HEK293 (cell line): Measurements from ENCODE around the gene SYT2.
A peak's percentile ranks its signal among the peaks of the same experiment; 100 is the strongest.

Source experiments
- CTCF ChIA-PET: fragments of 350-600 bp; formaldehyde crosslinking; extraction: SDS; loops from one replicate; lab custom pipeline; 2021; ENCODE audit warnings: antibody characterized with exemption; lab: Yijun Ruan, JAX
- POLR2A ChIA-PET: fragments of 300-600 bp; formaldehyde crosslinking; extraction: SDS; loops from one replicate; lab custom pipeline; 2020; ENCODE audit warnings: antibody characterized with exemption, inconsistent platforms; lab: Yijun Ruan, JAX
- H3K27ac ChIP-seq: fragments of 200-500 bp; sonication (Bioruptor generic); 2 replicates; pipeline ENCODE4 v1.5.1; 2014; ENCODE audit warnings: low read depth, low read length, control low read depth, inconsistent platforms; ENCODE audit errors: extremely low read depth
- H3K36me3 ChIP-seq, 2 experiments: fragments of 200-500 bp in 1 of 2; sonication (Bioruptor generic) in 1 of 2; 1 replicate in 1 of 2; 2 replicates in 1 of 2; pipeline ENCODE4 v1.5.1; 2014 to 2017; ENCODE audit warnings: inconsistent platforms in 2 of 2, low read length in 2 of 2; ENCODE audit not compliant: control insufficient read depth in 2 of 2, insufficient read depth in 1 of 2
- H3K4me1 ChIP-seq: fragments of 200-500 bp; sonication (Bioruptor generic); 2 replicates; pipeline ENCODE4 v1.5.1; 2014; ENCODE audit warnings: mild to moderate bottlenecking, low read length, inconsistent platforms; ENCODE audit not compliant: control insufficient read depth, insufficient read depth
- H3K4me3 ChIP-seq: 2 replicates; pipeline ENCODE4 v1.5.1; 2011; ENCODE audit warnings: low read depth, mild to moderate bottlenecking, control low read depth, low read length, moderate library complexity
- H3K9me3 ChIP-seq: fragments of 200-500 bp; sonication (Bioruptor generic); 2 replicates; pipeline ENCODE4 v1.5.1; 2014; ENCODE audit warnings: low read depth, low read length, inconsistent platforms; ENCODE audit not compliant: control insufficient read depth, insufficient read depth
- EGR2 ChIP-seq: fragments of 450-650 bp; formaldehyde crosslinking; IDR thresholded peaks from 2 replicates; pipeline ENCODE4 v1.5.1; 2016; ENCODE audit warnings: low read depth, missing biosample characterization, missing genetic modification characterization
- SP2 ChIP-seq: fragments of 450-650 bp; formaldehyde crosslinking; IDR thresholded peaks from 2 replicates; pipeline ENCODE4 v1.5.1; 2016; ENCODE audit warnings: missing biosample characterization, missing genetic modification characterization
- SP7 ChIP-seq: fragments of 450-650 bp; formaldehyde crosslinking; IDR thresholded peaks from 2 replicates; pipeline ENCODE4 v1.5.1; 2016; ENCODE audit warnings: missing biosample characterization, missing genetic modification characterization
- TRIM28 ChIP-seq: IDR thresholded peaks from 2 replicates; pipeline ENCODE4 v1.6.1; 2011; ENCODE audit warnings: low read length, control low read depth, borderline replicate concordance
- WT1 ChIP-seq: fragments of 450-650 bp; formaldehyde crosslinking; IDR thresholded peaks from 2 replicates; pipeline ENCODE4 v1.5.1; 2016; ENCODE audit warnings: missing biosample characterization, missing genetic modification characterization
- ZBTB17 ChIP-seq: fragments of 450-650 bp; formaldehyde crosslinking; IDR thresholded peaks from 2 replicates; pipeline ENCODE4 v1.5.1; 2016; ENCODE audit warnings: missing biosample characterization, missing genetic modification characterization
- ZFHX2 ChIP-seq: fragments of 450-650 bp; formaldehyde crosslinking; conservative IDR thresholded peaks from 2 replicates; pipeline ENCODE4 v1.5.1; 2016; ENCODE audit warnings: missing biosample characterization, missing genetic modification characterization
- ZFP3 ChIP-seq: fragments of 450-650 bp; formaldehyde crosslinking; IDR thresholded peaks from 2 replicates; pipeline ENCODE4 v1.5.1; 2016; ENCODE audit warnings: low read depth, missing biosample characterization, missing genetic modification characterization
- ZNF292 ChIP-seq: fragments of 450-650 bp; formaldehyde crosslinking; IDR thresholded peaks from 2 replicates; pipeline ENCODE4 v1.5.1; 2016; ENCODE audit warnings: low read depth, missing biosample characterization, missing genetic modification characterization, borderline replicate concordance
- ZNF341 ChIP-seq: fragments of 450-650 bp; formaldehyde crosslinking; IDR thresholded peaks from 2 replicates; pipeline ENCODE4; 2016; ENCODE audit warnings: low read depth, missing biosample characterization, missing genetic modification characterization
- ZNF621 ChIP-seq: fragments of 450-650 bp; formaldehyde crosslinking; IDR thresholded peaks from 2 replicates; pipeline ENCODE4 v1.5.1; 2017; ENCODE audit warnings: missing biosample characterization, missing genetic modification characterization
- ZNF660 ChIP-seq: fragments of 450-650 bp; IDR thresholded peaks from 2 replicates; pipeline ENCODE4 v1.5.1; 2018; ENCODE audit warnings: missing biosample characterization, mild to moderate bottlenecking, missing genetic modification characterization
- ZXDB ChIP-seq: fragments of 450-650 bp; formaldehyde crosslinking; IDR thresholded peaks from 2 replicates; pipeline ENCODE4 v1.5.1; 2016; ENCODE audit warnings: missing biosample characterization, missing genetic modification characterization
- TF ChIP-seq, protein P1 (sequence below): fragments of 450-650 bp; formaldehyde crosslinking; IDR thresholded peaks from 2 replicates; pipeline ENCODE4 v1.5.1; 2016; ENCODE audit warnings: missing biosample characterization, missing genetic modification characterization
- TF ChIP-seq, protein P2 (sequence below): fragments of 450-650 bp; formaldehyde crosslinking; IDR thresholded peaks from 2 replicates; pipeline ENCODE4 v1.5.1; 2016; ENCODE audit warnings: missing biosample characterization, missing genetic modification characterization
- TF ChIP-seq, protein P3 (sequence below): fragments of 450-650 bp; formaldehyde crosslinking; IDR thresholded peaks from 2 replicates; pipeline ENCODE4 v1.5.1; 2016; ENCODE audit warnings: missing biosample characterization, missing genetic modification characterization

SYT2 gene

DNA sequence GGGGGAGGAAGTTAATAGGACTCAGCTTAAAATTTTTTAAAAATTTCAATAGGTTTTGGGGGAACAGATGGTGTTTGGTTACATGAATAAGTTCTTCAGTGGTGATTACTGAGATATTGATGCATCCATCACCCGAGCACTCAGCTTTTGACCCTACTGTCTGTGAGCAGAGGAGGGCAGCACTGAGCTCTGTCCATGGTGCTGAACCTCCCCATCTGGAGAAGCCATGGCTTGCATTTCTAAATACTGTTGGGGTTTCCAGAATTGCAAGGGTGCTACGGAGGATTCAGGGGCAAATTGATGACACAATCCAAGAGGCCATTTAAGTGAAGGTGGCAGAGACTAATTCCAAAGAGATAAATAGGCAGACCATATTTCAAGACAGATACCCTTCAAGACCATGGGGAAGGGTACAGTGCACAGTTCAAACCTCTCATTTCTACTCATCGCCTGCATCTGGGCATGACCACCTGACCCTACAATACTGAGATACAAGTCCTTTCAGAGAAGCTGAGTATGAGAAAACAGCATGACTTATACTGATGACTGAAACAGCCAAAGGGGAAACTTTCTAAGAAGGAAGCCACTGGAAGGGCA is 17.2 kb downstream of the SYT2 start:
- POLR2A ChIA-PET: no interaction called here
- no peaks in the 10 kb centered on the region for H3K36me3 ChIP-seq
- TF ChIP-seq SP2 (no peak), TRIM28 (0 out of 2 replicates have a peak, but pooled peaks have one; percentile 59), ZXDB (tag by site-specific recombination) (0 out of 2 replicates have a peak, but pooled peaks have one; percentile 45), ZNF292 (tag by site-specific recombination) (no peak), ZNF621 (tag by site-specific recombination) (no peak), ZBTB17 (tag by site-specific recombination) (peak; percentile 86), ZNF660 (tag by site-specific recombination) (peak; percentile 59), WT1 (tag by site-specific recombination) (peak; percentile 32; the same call in 1 of the 2 replicates), SP7 (tag by site-specific recombination) (0 out of 2 replicates have a peak, but pooled peaks have one; percentile 16)
- TF ChIP-seq, protein P1, sequence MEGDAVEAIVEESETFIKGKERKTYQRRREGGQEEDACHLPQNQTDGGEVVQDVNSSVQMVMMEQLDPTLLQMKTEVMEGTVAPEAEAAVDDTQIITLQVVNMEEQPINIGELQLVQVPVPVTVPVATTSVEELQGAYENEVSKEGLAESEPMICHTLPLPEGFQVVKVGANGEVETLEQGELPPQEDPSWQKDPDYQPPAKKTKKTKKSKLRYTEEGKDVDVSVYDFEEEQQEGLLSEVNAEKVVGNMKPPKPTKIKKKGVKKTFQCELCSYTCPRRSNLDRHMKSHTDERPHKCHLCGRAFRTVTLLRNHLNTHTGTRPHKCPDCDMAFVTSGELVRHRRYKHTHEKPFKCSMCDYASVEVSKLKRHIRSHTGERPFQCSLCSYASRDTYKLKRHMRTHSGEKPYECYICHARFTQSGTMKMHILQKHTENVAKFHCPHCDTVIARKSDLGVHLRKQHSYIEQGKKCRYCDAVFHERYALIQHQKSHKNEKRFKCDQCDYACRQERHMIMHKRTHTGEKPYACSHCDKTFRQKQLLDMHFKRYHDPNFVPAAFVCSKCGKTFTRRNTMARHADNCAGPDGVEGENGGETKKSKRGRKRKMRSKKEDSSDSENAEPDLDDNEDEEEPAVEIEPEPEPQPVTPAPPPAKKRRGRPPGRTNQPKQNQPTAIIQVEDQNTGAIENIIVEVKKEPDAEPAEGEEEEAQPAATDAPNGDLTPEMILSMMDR (tag by site-specific recombination): peak; percentile 39; the same call in 1 of the 2 replicates
- TF ChIP-seq, protein P2, sequence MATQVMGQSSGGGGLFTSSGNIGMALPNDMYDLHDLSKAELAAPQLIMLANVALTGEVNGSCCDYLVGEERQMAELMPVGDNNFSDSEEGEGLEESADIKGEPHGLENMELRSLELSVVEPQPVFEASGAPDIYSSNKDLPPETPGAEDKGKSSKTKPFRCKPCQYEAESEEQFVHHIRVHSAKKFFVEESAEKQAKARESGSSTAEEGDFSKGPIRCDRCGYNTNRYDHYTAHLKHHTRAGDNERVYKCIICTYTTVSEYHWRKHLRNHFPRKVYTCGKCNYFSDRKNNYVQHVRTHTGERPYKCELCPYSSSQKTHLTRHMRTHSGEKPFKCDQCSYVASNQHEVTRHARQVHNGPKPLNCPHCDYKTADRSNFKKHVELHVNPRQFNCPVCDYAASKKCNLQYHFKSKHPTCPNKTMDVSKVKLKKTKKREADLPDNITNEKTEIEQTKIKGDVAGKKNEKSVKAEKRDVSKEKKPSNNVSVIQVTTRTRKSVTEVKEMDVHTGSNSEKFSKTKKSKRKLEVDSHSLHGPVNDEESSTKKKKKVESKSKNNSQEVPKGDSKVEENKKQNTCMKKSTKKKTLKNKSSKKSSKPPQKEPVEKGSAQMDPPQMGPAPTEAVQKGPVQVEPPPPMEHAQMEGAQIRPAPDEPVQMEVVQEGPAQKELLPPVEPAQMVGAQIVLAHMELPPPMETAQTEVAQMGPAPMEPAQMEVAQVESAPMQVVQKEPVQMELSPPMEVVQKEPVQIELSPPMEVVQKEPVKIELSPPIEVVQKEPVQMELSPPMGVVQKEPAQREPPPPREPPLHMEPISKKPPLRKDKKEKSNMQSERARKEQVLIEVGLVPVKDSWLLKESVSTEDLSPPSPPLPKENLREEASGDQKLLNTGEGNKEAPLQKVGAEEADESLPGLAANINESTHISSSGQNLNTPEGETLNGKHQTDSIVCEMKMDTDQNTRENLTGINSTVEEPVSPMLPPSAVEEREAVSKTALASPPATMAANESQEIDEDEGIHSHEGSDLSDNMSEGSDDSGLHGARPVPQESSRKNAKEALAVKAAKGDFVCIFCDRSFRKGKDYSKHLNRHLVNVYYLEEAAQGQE (tag by site-specific recombination): peak; percentile 99
- TF ChIP-seq, all 188 proteins: peak for 8
- Histone ChIP-seq H3K4me1 (no peaks in the 10 kb centered on the region), H3K27ac (no peak overlapping the region), H3K9me3 (no peaks in the 10 kb centered on the region), H3K4me3 (no peak overlapping the region)
- CTCF ChIA-PET: interaction anchor here (0.6 to 1.2 kb wide), 8 partner anchors 11 to 305 kb away, joined by 3 to 7 read pairs (median 3); no protein-coding TSS in a partner anchor

DNA sequence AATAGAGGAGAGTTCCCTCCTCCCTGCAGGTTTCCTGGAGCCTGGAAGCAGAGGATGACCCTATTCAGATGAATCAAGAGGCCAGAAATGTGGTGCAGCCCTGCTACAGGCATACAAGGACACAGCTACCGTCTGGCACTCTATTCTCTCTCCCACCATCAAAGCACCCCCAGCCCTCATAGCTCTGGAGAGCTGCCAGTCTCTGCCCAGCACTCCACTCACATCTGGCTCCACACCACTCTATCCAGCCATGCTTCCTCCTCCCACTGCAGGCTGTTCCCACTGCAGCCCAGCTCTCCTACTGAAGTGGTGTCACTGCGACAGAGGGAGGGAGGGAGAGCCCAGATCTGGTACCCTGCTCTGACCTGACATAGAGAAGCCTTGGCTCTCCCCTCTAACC is 18.4 kb downstream of the SYT2 start:
- Histone ChIP-seq H3K9me3 (no peaks in the 10 kb centered on the region), H3K4me1 (no peaks in the 10 kb centered on the region), H3K36me3 (no peaks in the 10 kb centered on the region), H3K4me3 (no peak overlapping the region), H3K27ac (no peak overlapping the region)
- POLR2A ChIA-PET: interaction anchor here (0.6 kb wide), 1 partner anchor 100 kb away, joined by 3 read pairs; no protein-coding TSS in a partner anchor
- CTCF ChIA-PET: interaction anchor here (1.1 to 1.6 kb wide), 3 partner anchors 12 to 32 kb away, joined by 3 to 7 read pairs (median 7); no protein-coding TSS in a partner anchor
- peak; percentile 37; the same call in 1 of the 2 replicates for TF ChIP-seq EGR2 (tag by site-specific recombination)
- TF ChIP-seq, protein P3, sequence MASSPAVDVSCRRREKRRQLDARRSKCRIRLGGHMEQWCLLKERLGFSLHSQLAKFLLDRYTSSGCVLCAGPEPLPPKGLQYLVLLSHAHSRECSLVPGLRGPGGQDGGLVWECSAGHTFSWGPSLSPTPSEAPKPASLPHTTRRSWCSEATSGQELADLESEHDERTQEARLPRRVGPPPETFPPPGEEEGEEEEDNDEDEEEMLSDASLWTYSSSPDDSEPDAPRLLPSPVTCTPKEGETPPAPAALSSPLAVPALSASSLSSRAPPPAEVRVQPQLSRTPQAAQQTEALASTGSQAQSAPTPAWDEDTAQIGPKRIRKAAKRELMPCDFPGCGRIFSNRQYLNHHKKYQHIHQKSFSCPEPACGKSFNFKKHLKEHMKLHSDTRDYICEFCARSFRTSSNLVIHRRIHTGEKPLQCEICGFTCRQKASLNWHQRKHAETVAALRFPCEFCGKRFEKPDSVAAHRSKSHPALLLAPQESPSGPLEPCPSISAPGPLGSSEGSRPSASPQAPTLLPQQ (tag by site-specific recombination): no peak
- peak; percentile 31; the same call in 1 of the 2 replicates for TF ChIP-seq ZFHX2
- TF ChIP-seq ZNF341: 0 out of 2 replicates have a peak, but pooled peaks have one; percentile 16
- no peak for TF ChIP-seq ZFP3 (tag by site-specific recombination)
